HG03565 (cell line): ENCODE measurements around the gene OR1J4.

Source experiments
- ATAC-seq: cut with Tn5 transposase; IDR thresholded peaks from one replicate; pipeline ENCODE4 v1.9.1; 2021; ENCODE audit warnings: mild to moderate bottlenecking, moderate library complexity; ENCODE audit not compliant: unreplicated experiment

The OR1J4 gene

DNA sequence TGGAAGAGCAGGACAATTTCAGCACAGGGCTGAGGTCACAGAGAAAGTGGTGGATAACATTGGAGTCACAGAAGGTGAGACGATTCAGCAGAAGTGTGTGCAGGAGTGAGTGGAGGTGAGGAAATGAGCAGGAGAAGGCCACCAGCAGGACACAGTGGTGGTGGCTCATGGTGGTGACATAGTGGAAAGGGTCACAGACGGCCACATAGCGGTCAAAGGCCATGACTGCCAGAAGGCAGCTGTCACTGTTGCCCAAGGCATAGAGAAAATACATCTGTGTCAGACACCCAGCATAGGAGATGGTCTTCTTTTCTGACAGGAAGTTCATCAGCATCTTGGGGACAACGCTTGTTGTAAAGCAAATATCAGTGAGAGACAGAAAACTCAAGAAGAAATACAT is 49.0 kb downstream of the OR1J4 start:
- ATAC-seq, result no peak
